ENCODE measurements around the gene OR8B8. TPM values are rescaled to one million over a fixed set of nuclear protein-coding genes. Genes with fewer than 3 reads are reported as not detected.

OR8B8 gene
- total RNA-seq, 1 experiment from 2014 or later = not detected

DNA sequence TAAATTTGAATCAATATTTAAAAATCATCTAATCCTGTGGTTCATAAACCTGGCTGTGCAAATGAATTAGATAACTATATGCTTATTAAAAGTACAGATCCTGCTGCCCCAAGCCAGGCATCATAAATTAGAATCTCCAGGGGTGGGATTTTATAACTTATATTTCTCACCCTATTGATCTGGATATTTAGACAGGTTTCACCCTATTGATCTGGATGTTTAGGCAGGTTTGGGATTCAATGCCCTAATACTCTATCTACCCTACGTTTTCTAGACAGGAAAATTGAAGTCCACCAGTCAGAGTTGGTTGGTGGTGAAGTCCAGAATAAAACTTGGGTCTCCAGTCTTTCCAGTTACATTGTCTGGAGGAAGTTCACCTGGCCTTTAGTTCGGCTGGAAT lies 2.6 kb downstream of the OR8B8 start (continued):
- no peak for TF ChIP-seq SP1 (CRISPR knock-in tag; conservative IDR thresholded peaks at IDR 0.05)
- no peak for TF ChIP-seq MXD4 (CRISPR knock-in tag; IDR thresholded peaks at IDR 0.05; ENCODE audit: borderline replicate concordance)
- no peak for TF ChIP-seq CREB1 (CRISPR knock-in tag; IDR thresholded peaks at IDR 0.05)
- no peak for TF ChIP-seq CREM (CRISPR knock-in tag; IDR thresholded peaks at IDR 0.05)
- no peak for TF ChIP-seq ZNF263 (CRISPR knock-in tag; IDR thresholded peaks at IDR 0.05; ENCODE audit: low read depth)
- TF ChIP-seq, protein P1, sequence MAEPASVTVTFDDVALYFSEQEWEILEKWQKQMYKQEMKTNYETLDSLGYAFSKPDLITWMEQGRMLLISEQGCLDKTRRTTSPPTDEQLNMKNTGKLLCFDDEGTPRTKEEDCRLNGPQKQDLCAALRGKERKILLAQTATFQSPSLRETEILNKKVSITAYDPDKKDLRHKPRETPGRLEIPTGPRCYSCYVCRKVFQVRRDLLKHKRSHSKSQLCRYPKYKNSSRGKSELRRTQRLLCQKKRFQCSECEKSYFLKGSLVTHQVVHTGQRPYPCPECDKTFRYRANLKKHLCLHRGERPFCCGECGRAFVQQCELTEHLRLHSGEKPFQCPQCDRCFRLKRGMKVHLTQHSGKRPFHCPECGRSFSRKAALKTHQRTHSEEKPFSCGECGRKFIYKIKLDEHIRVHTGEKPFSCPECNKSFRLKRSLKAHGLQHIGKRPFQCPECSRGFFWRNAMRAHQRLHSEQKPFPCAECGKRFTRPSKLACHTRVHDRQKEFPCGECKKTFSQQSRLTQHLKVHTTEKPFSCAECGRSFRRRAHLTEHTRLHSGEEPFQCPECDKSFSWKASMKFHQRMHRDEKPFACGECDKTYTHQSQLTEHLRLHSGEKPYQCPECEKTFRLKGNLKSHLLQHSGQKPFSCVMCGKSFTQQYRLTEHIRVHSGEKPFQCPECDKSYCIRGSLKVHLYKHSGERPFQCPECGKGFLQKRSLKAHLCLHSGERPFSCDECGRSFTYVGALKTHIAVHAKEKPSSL (CRISPR knock-in tag; conservative IDR thresholded peaks at IDR 0.05) = no peak
- TF ChIP-seq, protein P2, sequence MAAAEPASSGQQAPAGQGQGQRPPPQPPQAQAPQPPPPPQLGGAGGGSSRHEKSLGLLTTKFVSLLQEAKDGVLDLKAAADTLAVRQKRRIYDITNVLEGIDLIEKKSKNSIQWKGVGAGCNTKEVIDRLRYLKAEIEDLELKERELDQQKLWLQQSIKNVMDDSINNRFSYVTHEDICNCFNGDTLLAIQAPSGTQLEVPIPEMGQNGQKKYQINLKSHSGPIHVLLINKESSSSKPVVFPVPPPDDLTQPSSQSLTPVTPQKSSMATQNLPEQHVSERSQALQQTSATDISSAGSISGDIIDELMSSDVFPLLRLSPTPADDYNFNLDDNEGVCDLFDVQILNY (CRISPR knock-in tag; IDR thresholded peaks at IDR 0.05) = no peak

DNA sequence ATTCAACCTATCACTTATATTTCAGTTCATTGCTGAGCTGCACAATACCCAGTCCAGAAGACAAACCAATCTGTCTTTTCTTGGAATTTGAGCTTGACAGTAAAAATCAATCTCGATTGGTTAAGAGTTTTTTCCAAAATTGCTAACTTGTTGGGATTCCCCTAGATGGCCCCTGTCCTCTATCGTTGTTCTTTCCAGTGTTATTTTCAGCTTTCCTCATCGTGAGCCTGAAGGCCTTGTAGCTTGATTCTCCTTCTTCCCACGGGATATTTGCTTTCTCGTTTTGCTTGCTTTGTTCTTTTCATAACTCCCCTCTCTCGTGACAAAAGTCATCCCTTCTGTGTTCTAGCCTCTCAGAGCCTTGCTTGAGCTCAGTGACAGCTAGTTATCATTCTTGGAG lies 3.1 kb downstream of the OR8B8 start:
- Mint-ChIP-seq H3K9me3 (peaks cover 3% of the 10 kb centered on the region; the same call in 1 of the 2 replicates), H3K27ac (no peak overlapping the region), H3K4me1 (no peaks in the 10 kb centered on the region), H3K27me3 (ENCODE audit: low read depth) (no peaks in the 10 kb centered on the region; the same call in 1 of the 2 replicates), H3K4me3 (no peak overlapping the region), H3K36me3 (no peaks in the 10 kb centered on the region)
- ATAC-seq = no peak
- TF ChIP-seq IRF2 (CRISPR knock-in tag; IDR thresholded peaks at IDR 0.05; ENCODE audit: borderline replicate concordance, low read depth) = no peak
- TF ChIP-seq, protein P1 (CRISPR knock-in tag; conservative IDR thresholded peaks at IDR 0.05) = no peak
- TF ChIP-seq, protein P3, sequence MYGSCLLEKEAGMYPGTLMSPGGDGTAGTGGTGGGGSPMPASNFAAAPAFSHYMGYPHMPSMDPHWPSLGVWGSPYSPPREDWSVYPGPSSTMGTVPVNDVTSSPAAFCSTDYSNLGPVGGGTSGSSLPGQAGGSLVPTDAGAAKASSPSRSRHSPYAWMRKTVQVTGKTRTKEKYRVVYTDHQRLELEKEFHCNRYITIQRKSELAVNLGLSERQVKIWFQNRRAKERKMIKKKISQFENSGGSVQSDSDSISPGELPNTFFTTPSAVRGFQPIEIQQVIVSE (CRISPR knock-in tag; IDR thresholded peaks at IDR 0.05; ENCODE audit: borderline replicate concordance) = no peak
- no peak for TF ChIP-seq ELF4 (CRISPR knock-in tag; IDR thresholded peaks at IDR 0.05; ENCODE audit: low read depth)
- no peak for TF ChIP-seq TP53 (CRISPR knock-in tag; IDR thresholded peaks at IDR 0.05)
- TF ChIP-seq, protein P4, sequence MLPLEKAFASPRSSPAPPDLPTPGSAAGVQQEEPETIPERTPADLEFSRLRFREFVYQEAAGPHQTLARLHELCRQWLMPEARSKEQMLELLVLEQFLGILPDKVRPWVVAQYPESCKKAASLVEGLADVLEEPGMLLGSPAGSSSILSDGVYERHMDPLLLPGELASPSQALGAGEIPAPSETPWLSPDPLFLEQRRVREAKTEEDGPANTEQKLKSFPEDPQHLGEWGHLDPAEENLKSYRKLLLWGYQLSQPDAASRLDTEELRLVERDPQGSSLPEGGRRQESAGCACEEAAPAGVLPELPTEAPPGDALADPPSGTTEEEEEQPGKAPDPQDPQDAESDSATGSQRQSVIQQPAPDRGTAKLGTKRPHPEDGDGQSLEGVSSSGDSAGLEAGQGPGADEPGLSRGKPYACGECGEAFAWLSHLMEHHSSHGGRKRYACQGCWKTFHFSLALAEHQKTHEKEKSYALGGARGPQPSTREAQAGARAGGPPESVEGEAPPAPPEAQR (CRISPR knock-in tag; IDR thresholded peaks at IDR 0.05) = no peak
- TF ChIP-seq, protein P2 (CRISPR knock-in tag; IDR thresholded peaks at IDR 0.05) = no peak
- TF ChIP-seq NFE2L1 (CRISPR knock-in tag; IDR thresholded peaks at IDR 0.05) = no peak
- no peak for TF ChIP-seq CREB1 (CRISPR knock-in tag; IDR thresholded peaks at IDR 0.05)
- TF ChIP-seq, protein P5, sequence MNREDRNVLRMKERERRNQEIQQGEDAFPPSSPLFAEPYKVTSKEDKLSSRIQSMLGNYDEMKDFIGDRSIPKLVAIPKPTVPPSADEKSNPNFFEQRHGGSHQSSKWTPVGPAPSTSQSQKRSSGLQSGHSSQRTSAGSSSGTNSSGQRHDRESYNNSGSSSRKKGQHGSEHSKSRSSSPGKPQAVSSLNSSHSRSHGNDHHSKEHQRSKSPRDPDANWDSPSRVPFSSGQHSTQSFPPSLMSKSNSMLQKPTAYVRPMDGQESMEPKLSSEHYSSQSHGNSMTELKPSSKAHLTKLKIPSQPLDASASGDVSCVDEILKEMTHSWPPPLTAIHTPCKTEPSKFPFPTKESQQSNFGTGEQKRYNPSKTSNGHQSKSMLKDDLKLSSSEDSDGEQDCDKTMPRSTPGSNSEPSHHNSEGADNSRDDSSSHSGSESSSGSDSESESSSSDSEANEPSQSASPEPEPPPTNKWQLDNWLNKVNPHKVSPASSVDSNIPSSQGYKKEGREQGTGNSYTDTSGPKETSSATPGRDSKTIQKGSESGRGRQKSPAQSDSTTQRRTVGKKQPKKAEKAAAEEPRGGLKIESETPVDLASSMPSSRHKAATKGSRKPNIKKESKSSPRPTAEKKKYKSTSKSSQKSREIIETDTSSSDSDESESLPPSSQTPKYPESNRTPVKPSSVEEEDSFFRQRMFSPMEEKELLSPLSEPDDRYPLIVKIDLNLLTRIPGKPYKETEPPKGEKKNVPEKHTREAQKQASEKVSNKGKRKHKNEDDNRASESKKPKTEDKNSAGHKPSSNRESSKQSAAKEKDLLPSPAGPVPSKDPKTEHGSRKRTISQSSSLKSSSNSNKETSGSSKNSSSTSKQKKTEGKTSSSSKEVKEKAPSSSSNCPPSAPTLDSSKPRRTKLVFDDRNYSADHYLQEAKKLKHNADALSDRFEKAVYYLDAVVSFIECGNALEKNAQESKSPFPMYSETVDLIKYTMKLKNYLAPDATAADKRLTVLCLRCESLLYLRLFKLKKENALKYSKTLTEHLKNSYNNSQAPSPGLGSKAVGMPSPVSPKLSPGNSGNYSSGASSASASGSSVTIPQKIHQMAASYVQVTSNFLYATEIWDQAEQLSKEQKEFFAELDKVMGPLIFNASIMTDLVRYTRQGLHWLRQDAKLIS (CRISPR knock-in tag; IDR thresholded peaks at IDR 0.05; ENCODE audit: borderline replicate concordance) = no peak
- no peak for TF ChIP-seq ATF1 (CRISPR knock-in tag; IDR thresholded peaks at IDR 0.05)
- TF ChIP-seq OVOL2 (CRISPR knock-in tag; IDR thresholded peaks at IDR 0.05; ENCODE audit: borderline replicate concordance) = no peak
- ChIA-PET POLR2A (no interaction called here), CTCF (interaction anchor here (0.7 to 2.0 kb wide), 7 partner anchors 11 to 181 kb away, joined by 3 to 8 read pairs (median 3); partner anchors contain the start of gene TBRG1)
- DNase-seq (ENCODE audit: low spot score) = no peak
